HEK293T (cell line): ENCODE data around the gene WWOX.

Experiments
- ARNT ChIP-seq: fragments of 450-650 bp; IDR thresholded peaks from 2 replicates; pipeline ENCODE4 v1.6.1; 2017; ENCODE audit warnings: mild to moderate bottlenecking
- BHLHE40 ChIP-seq: fragments of 450-650 bp; IDR thresholded peaks from 2 replicates; pipeline ENCODE4 v1.6.1; 2016; ENCODE audit warnings: mild to moderate bottlenecking, moderate library complexity, borderline replicate concordance
- ELF4 ChIP-seq: fragments of 450-650 bp; IDR thresholded peaks from 2 replicates; pipeline ENCODE4 v1.6.1; 2017; ENCODE audit warnings: antibody characterized with exemption
- FOXA1 ChIP-seq: fragments of 450-650 bp; IDR thresholded peaks from 2 replicates; pipeline ENCODE4 v1.6.1; 2016; ENCODE audit warnings: mild to moderate bottlenecking
- FOXM1 ChIP-seq: fragments of 450-650 bp; IDR thresholded peaks from 2 replicates; pipeline ENCODE4 v1.6.1; 2017; ENCODE audit warnings: mild to moderate bottlenecking, borderline replicate concordance
- HDGF ChIP-seq: fragments of 450-650 bp; IDR thresholded peaks from 2 replicates; pipeline ENCODE4 v1.6.1; 2017; ENCODE audit warnings: antibody characterized with exemption, borderline replicate concordance
- L3MBTL2 ChIP-seq: fragments of 450-650 bp; conservative IDR thresholded peaks from 2 replicates; pipeline ENCODE4 v1.6.1; 2016; ENCODE audit warnings: mild to moderate bottlenecking
- NFRKB ChIP-seq: fragments of 450-650 bp; IDR thresholded peaks from 2 replicates; pipeline ENCODE4 v1.6.1; 2016; ENCODE audit warnings: mild to moderate bottlenecking, moderate library complexity
- PKNOX1 ChIP-seq: fragments of 450-650 bp; IDR thresholded peaks from 2 replicates; pipeline ENCODE4 v1.6.1; 2016
- SP1 ChIP-seq: fragments of 450-650 bp; IDR thresholded peaks from 2 replicates; pipeline ENCODE4 v1.6.1; 2017
- SUZ12 ChIP-seq: fragments of 450-650 bp; IDR thresholded peaks from 2 replicates; pipeline ENCODE4 v1.6.1; 2016; ENCODE audit warnings: mild to moderate bottlenecking
- TARDBP ChIP-seq: fragments of 450-650 bp; IDR thresholded peaks from 2 replicates; pipeline ENCODE4 v1.6.1; 2016
- ZNF384 ChIP-seq: fragments of 450-650 bp; IDR thresholded peaks from 2 replicates; pipeline ENCODE4 v1.6.1; 2016

GRCh38 chr16:78415669-78416068, 316.2 kb downstream of the WWOX start:
- no peak for TF ChIP-seq SP1
- TF ChIP-seq FOXA1, result no peak
- no peak for TF ChIP-seq BHLHE40
- TF ChIP-seq FOXM1, result no peak
- no peak for TF ChIP-seq ELF4
- no peak for TF ChIP-seq HDGF
- no peak for TF ChIP-seq NFRKB
- TF ChIP-seq ARNT, result no peak
- no peak for TF ChIP-seq TARDBP
- no peak for TF ChIP-seq SUZ12
- no peak for TF ChIP-seq ZNF384
- no peak for TF ChIP-seq PKNOX1
- no peak for TF ChIP-seq L3MBTL2
